Measurements from ENCODE around the gene IGF2BP2. TPM values are rescaled to one million over a fixed set of nuclear protein-coding genes. Genes with fewer than 3 reads are reported as not detected.

IGF2BP2 gene
- total RNA-seq, 1 donor from 2014 or later: 17.9 TPM

DNA sequence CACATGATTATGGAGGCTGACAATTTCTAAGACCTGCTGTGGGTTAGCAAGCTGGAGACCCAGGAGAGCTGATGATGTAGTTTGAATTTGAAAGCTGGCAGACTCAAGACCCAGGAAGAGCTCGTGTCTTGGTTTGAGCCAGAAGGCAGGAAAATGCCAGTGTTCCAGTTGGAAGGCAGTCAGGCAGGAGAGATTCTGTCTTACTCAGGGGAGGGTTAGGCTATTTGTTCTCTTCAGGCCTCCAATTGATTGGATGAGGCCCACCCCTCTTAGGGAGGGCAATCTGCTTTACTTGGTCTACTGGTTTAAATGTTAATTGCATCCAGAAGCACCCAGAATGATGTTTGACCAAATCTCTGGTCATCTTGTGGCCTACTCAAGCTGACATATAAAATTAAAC, 40.4 kb upstream of the IGF2BP2 start:
- Histone ChIP-seq H3K27ac (replicated peaks) (no peak overlapping the region), H3K36me3 (no peaks in the 10 kb centered on the region), H3K4me3 (no peak overlapping the region), H3K27me3 (ENCODE audit: low read depth) (no peaks in the 10 kb centered on the region), H3K9me3 (replicated peaks) (no peaks in the 10 kb centered on the region), H3K4me1 (no peaks in the 10 kb centered on the region)
- DNase-seq: no peak
- TF ChIP-seq, protein P1, sequence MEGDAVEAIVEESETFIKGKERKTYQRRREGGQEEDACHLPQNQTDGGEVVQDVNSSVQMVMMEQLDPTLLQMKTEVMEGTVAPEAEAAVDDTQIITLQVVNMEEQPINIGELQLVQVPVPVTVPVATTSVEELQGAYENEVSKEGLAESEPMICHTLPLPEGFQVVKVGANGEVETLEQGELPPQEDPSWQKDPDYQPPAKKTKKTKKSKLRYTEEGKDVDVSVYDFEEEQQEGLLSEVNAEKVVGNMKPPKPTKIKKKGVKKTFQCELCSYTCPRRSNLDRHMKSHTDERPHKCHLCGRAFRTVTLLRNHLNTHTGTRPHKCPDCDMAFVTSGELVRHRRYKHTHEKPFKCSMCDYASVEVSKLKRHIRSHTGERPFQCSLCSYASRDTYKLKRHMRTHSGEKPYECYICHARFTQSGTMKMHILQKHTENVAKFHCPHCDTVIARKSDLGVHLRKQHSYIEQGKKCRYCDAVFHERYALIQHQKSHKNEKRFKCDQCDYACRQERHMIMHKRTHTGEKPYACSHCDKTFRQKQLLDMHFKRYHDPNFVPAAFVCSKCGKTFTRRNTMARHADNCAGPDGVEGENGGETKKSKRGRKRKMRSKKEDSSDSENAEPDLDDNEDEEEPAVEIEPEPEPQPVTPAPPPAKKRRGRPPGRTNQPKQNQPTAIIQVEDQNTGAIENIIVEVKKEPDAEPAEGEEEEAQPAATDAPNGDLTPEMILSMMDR (IDR thresholded peaks at IDR 0.05; ENCODE audit: borderline replicate concordance): no peak
- intact Hi-C loops (cut with micrococcal nuclease): no loop called here

DNA sequence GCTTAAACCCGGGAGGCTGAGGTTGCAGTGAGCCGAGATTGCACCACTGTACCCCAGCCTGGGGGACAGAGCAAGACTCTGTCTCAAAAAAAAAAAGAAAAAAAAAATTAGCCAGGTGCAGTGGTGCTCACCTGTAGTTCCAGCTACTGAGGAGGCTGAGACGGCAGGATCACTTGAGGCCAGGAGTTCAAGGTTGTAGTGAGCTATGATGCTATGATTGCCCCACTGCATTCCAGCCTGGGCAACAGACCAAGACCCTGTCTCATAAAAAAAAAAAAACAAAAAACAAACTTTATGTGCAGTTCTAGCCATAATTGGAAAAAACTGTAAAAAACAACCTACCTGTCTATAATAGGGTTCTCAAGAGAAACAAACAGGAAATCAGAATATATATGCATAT, 39.9 kb upstream of the IGF2BP2 start:
- intact Hi-C loops (cut with micrococcal nuclease): no loop called here
- no peak overlapping the region for H3K4me3 ChIP-seq
- TF ChIP-seq, protein P1 (IDR thresholded peaks at IDR 0.05; ENCODE audit: borderline replicate concordance): no peak
- DNase-seq: no peak
- no peaks in the 10 kb centered on the region for H3K36me3 ChIP-seq
- H3K27ac ChIP-seq (replicated peaks): no peak overlapping the region
- no peaks in the 10 kb centered on the region for H3K27me3 ChIP-seq (ENCODE audit: low read depth)
- no peaks in the 10 kb centered on the region for H3K4me1 ChIP-seq
- H3K9me3 ChIP-seq (replicated peaks): no peaks in the 10 kb centered on the region

- no peaks in the 10 kb centered on the region for H3K36me3 ChIP-seq
- no peaks in the 10 kb centered on the region for H3K27me3 ChIP-seq (ENCODE audit: low read depth)
- intact Hi-C loops (cut with micrococcal nuclease): no loop called here
- no peaks in the 10 kb centered on the region for H3K4me1 ChIP-seq
- H3K9me3 ChIP-seq (replicated peaks): no peaks in the 10 kb centered on the region
- no peak overlapping the region for H3K27ac ChIP-seq (replicated peaks)
- no peak for DNase-seq
- H3K4me3 ChIP-seq: no peak overlapping the region
- TF ChIP-seq, protein P1 (IDR thresholded peaks at IDR 0.05; ENCODE audit: borderline replicate concordance): no peak
Observed at GRCh38 chr3:185862920-185863319, 38.1 kb upstream of the IGF2BP2 start.

DNA sequence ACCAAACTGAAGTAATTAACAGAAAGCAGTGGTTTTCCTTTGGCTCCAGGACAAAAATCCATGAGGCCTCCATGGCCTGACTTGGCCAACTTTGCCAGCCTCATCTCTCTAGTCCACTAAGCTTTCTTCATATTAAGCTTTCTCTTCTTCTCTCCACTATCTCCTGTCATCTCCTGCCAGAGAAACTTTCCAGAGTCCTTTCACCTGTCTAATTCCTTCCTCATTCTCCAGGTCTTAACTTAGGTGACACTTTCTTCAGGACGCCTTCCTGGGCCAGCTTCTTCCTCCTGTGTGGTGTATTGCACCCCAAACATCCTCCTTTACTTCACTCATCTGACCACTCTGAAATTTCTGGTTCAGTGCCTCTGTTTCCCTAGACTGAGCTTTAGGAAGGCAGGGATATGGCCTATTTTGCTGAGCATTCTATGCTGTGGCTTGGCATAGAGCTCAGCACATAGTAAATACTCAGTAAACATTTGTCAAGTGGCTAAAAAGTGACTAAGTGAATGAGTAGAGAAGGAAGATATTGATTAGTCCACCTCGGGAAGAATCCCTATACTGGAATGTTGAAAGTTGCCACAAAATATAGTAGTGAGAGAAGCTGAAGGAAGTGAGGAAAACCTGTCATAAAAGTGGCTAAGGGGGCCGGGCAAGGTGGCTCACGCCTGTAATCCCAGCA, 34.6 kb upstream of the IGF2BP2 start:
- TF ChIP-seq, protein P1 (IDR thresholded peaks at IDR 0.05; ENCODE audit: borderline replicate concordance): no peak
- DNase-seq: no peak
- no peaks in the 10 kb centered on the region for H3K4me1 ChIP-seq
- H3K36me3 ChIP-seq: no peaks in the 10 kb centered on the region
- no peak overlapping the region for H3K27ac ChIP-seq (replicated peaks)
- H3K27me3 ChIP-seq (ENCODE audit: low read depth): no peaks in the 10 kb centered on the region
- peaks cover 21% of the 10 kb centered on the region for H3K9me3 ChIP-seq (replicated peaks)
- intact Hi-C loops (cut with micrococcal nuclease): no loop called here
- no peak overlapping the region for H3K4me3 ChIP-seq

GRCh38 chr3:185858502-185859225, 33.8 kb upstream of the IGF2BP2 start:
- Histone ChIP-seq H3K4me3 (no peak overlapping the region), H3K9me3 (replicated peaks) (peaks cover 21% of the 10 kb centered on the region), H3K4me1 (no peaks in the 10 kb centered on the region), H3K27ac (replicated peaks) (no peak overlapping the region), H3K27me3 (ENCODE audit: low read depth) (no peaks in the 10 kb centered on the region), H3K36me3 (no peaks in the 10 kb centered on the region)
- no peak for DNase-seq
- TF ChIP-seq, protein P1 (IDR thresholded peaks at IDR 0.05; ENCODE audit: borderline replicate concordance): no peak
- intact Hi-C loops (cut with micrococcal nuclease): no loop called here
